GM08714 (cell line): ENCODE measurements around the gene FASN.

Experiments used
- H3K4me3 ChIP-seq: fragments of 200-500 bp; sonication (Bioruptor generic); 2 replicates; pipeline ENCODE4 v1.5.1; 2014; ENCODE audit warnings: mild to moderate bottlenecking, low read length, inconsistent platforms
- ZNF274 ChIP-seq: IDR thresholded peaks from 2 replicates; pipeline ENCODE4 v1.6.1; 2012; ENCODE audit warnings: mild to moderate bottlenecking, low read depth, low read length

The FASN gene

DNA sequence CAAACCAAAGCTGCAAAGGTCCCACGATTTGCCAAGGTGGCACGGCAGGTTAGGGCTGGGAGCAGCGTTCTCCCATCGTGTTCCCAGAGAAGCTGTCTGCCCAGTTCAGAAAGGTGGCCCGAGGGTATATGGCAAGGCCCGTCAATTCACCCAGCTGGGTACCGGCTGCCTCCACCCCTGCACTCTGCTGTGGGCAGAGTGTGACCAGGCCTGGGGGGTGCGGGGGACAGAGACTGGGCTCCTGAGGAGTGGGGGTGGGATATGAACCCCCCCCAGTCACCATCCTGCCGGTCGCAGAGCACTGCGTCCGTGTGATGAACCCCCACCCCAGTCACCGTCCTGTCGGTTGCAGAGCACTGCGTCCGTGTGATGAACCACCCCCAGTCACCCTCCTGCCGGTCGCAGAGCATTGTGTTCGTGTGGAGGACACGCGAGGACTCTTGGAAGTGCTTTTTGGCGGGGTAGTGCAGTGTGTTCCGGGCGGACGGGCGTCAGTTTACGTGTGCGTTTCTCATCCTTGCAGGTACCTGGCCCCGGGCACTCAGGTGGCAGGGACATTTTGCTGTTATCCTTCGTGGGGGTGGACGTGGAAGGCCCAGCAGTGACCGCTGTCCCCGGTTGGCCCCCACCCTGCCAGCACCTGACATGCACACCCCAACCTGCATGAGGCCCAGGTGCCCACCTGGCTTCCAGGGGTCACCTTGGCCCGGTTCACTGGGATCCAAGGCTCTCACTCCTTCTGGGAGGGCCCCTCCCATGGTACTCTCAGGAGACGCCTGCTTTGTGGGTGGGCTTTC, 2.7 kb upstream of the FASN start:
- no peak overlapping the region for H3K4me3 ChIP-seq
- TF ChIP-seq ZNF274 = no peak

DNA sequence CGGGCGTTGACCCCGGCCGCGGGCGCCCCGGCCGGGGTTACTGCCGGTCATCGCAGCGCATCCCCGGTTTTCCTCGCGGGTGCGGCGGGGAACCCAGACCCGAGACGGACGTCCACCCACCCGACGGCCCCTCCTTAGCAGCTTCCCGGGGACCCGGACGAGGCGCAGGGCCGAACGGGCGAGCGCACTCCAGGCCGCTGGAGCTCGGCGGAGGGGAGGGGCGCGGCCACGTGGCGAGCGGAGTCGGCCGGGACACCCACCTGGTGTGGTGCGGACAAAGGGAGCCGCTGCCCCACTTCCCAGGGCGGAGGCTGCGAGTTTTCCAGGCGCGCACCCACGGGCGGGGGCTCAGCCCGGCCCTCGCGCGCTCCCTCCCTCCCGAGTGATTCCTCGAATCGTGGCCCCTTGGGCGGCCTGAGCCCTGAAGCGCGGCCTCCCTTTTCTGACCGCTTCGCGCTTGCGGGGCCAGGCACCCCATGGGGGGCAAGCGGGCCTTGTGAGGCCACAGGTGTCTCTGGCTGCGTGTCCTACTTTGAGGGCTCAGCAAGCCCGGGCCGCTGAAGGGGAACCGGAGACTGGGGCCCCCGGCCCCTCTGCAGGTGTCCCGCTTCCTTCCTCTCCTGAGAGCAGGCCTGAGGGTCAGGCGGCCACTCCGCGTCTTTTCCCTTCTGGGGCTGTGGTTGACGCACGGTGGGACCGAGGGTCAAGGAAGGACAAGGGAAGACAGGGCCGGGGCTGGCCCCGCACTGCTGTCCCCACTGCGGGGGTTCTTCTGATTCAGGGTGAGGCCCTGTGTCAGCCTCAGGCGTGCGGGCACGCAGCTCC, 1.1 kb upstream of the FASN start:
- H3K4me3 ChIP-seq = peak overlapping the region; percentile 61
- TF ChIP-seq ZNF274 = no peak

DNA sequence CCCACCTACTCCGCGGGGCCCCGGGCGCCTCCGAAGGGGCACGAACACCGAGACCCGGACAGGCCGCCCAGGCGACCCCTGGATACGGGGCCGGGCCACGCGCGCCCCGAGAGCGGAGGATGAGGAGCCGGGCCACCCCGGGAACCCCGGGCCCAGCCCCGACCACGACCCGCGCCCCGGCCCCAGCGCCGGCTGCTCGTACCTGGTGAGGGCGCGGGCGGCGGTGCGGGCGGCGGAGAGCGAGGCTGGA, 192 bp downstream of the FASN start:
- H3K4me3 ChIP-seq = peak overlapping the region; percentile 78
- TF ChIP-seq ZNF274 = no peak

DNA sequence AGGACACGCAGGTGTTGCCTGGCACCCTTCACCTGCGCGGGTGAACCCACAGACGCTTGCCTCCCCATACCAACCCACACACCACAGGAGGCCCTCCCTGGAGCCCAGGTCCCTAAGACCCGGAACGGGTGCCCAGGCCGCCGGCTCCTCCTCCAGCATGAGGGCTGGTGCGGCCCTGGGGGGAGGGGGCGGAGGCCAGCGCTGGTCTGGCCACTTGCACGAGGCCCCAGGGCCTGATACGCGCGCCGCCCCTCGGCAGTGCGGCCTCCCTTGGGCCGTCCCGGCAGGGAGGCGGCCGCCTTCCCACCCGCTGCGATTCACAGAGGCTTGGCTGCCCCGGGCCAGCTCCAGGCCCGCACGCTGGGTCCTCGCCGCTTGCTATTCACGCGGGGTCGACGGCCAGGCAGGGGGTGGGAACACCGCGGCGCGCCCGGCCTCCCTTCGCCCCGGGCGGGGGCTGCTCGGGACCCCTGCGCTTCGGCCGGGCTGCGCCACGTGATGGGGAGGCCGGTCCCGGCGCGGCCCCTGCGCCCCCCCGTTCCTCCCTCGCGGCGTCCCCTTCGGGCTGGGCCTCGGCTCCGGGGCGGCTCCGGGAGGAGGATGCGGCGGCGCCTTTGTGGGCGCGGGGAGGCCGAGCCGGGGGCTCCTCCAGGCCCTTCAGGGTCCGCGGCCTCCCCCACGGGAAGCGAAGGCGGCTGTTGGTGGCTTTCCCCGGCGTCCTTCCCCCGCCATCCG, 685 bp downstream of the FASN start:
- H3K4me3 ChIP-seq = peak overlapping the region; percentile 78
- TF ChIP-seq ZNF274 = no peak

- H3K4me3 ChIP-seq = peak overlapping the region; percentile 78
- TF ChIP-seq ZNF274 = no peak
Observed at GRCh38 chr17:82096709-82097183, 1.3 kb downstream of the FASN start.

DNA sequence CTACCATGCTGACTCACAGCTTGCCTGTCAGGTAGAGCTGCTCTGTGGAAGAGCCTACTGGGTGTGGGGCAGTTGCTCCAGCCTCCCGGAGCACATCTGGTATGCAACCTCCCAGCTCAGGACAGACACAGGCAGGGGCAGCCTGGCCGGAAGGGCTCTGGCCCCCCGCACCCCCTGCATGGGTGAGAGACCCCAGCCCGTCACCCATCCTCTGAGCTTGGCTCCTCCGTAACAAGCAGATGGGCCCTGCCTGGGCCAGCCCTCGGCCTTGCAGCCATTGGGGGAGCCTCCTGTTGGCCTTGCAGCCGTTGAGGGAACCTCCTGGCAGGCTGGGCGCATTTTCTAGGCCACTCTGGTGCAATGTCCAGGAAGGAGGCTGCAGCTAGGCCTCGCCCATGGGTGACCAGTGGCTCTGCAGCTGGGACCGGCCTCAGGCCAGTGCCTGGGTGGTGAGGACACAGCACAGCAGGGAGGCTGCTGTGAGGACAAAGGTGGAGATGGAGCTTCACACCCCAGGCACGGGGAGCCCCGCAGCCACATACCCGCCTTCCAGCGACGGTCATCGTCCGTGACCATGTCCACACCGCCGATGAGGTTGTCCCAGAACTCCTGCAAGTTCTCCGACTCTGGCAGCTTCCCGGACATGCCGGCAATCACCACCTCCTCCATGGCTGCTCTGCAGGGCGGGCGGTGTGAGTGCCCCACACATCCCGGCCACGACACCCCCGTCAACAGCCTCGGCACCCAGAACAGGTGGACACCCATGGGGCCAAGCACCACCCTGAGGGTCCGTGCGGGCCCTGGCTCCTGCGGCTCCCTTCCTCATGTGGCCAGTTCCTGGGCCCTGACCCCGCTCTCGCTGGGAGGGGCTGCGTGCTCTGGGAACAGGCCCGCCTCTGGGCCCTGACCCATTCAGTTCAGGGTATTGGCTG, 2.0 kb downstream of the FASN start:
- no peak for TF ChIP-seq ZNF274
- H3K4me3 ChIP-seq = peak overlapping the region; percentile 78; the same call in 1 of the 2 replicates

GRCh38 chr17:82094931-82095776, 2.9 kb downstream of the FASN start:
- H3K4me3 ChIP-seq = no peak overlapping the region
- no peak for TF ChIP-seq ZNF274

GRCh38 chr17:82092995-82093751, 4.9 kb downstream of the FASN start:
- no peak for TF ChIP-seq ZNF274
- no peak overlapping the region for H3K4me3 ChIP-seq

DNA sequence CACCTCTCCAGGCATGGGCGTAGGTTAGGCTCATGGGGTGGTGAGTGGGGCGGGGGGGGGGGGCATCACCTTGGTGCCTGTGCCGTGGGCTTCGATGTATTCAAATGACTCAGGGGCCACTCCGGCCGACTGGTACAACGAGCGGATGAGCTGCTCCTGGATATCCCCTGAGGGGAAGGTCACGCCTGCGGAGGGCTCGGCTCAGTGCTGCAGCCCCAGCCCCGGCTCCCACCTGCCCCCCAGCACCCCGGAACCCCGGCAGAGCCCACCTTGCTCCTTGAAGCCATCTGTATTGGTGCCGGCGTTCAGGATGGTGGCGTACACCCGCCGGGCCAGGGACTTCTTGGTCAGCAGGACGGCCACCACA, 5.4 kb downstream of the FASN start:
- no peak overlapping the region for H3K4me3 ChIP-seq
- TF ChIP-seq ZNF274 = no peak

GRCh38 chr17:82092094-82092586, 5.9 kb downstream of the FASN start:
- H3K4me3 ChIP-seq = no peak overlapping the region
- no peak for TF ChIP-seq ZNF274

DNA sequence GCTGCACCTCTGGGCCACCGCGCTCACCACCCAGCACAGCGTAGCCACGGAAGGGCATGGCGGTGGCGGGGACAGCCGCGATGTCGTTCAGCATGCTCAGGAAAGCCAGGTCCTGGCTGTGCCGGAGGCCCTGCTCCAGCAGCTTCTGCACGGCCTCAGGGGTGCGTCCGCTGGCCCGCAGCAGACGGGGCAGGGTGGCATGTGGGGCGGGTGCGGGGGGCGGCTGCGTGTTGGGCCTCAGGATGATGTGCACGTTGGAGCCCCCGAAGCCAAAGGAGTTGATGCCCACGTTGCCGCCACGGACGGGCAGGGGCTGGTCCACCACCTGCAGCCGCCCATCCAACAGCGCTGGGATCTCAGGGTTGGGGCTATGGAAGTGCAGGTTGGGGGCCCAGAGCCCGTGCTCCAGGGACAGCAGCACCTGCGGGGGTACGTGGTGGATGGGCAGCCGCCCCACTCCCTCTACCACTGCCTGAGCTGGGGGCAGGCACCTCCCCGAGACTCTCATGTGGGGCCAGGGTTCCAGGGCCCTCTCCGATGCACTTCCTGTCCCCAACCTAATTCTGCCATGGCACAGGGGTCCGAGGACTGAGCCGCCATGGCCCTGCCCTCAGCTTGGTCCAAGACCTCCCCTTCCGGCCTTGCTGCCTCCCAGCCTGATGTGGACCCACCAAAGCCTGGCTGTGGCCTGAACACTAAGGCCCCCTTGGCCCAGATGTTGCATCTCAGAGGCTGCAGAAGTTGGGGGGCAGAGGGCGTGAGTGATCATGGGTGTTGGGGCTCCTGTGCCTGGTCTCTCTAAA, 6.6 kb downstream of the FASN start:
- H3K4me3 ChIP-seq = no peak overlapping the region
- TF ChIP-seq ZNF274 = no peak
